Spleen (tissue), 11 donors: ENCODE data around the gene MATN1. TPM values are rescaled to one million over a fixed set of nuclear protein-coding genes. Genes with fewer than 3 reads are reported as not detected.

ENCODE experiments used
- DNase-seq: peaks from one replicate; pipeline ENCODE4 v3.0.0-alpha.2; 2020
- H3K27ac ChIP-seq, 8 donors: fragments of 200-600 bp; sonication (generic) in 7 of 8; 1 replicate in 4 of 8; 2 replicates in 4 of 8; pipeline versions ENCODE4 v1.5.0 to v1.8.0; 2016 to 2021; ENCODE audit warnings: inconsistent platforms in 4 of 8, mild to moderate bottlenecking in 4 of 8, moderate library complexity in 1 of 8
- H3K27me3 ChIP-seq, 7 donors: fragments of 200-600 bp; sonication (generic) in 6 of 7; replicated peaks in 1 of 7; 1 replicate in 4 of 7; 2 replicates in 3 of 7; pipeline versions ENCODE4 v1.5.0 to v1.8.0; 2016 to 2021; ENCODE audit warnings: inconsistent platforms in 3 of 7, mild to moderate bottlenecking in 1 of 7
- H3K36me3 ChIP-seq, 6 donors: fragments of 200-600 bp; sonication (generic) in 5 of 6; 1 replicate in 4 of 6; 2 replicates in 2 of 6; pipeline versions ENCODE4 v1.5.0 to v1.8.0; 2016 to 2021; ENCODE audit warnings: inconsistent platforms in 2 of 6
- H3K4me1 ChIP-seq, 6 donors: fragments of 200-600 bp; sonication (generic) in 5 of 6; 1 replicate in 3 of 6; 2 replicates in 3 of 6; pipeline versions ENCODE4 v1.5.0 to v1.8.0; 2016 to 2021; ENCODE audit warnings: inconsistent platforms in 3 of 6
- H3K4me3 ChIP-seq, 8 donors: fragments of 200-600 bp; sonication (generic) in 7 of 8; 1 replicate in 4 of 8; 2 replicates in 4 of 8; pipeline versions ENCODE4 v1.5.0 to v1.8.0; 2016 to 2021; ENCODE audit warnings: inconsistent platforms in 4 of 8, mild to moderate bottlenecking in 4 of 8, moderate library complexity in 2 of 8
- H3K9me3 ChIP-seq, 8 donors: fragments of 200-600 bp; sonication (generic) in 7 of 8; 1 replicate in 4 of 8; 2 replicates in 4 of 8; pipeline versions ENCODE4 v1.5.0 to v1.8.0; 2016 to 2021; ENCODE audit warnings: inconsistent platforms in 4 of 8
- POLR2A ChIP-seq, 3 donors: fragments of 450-650 bp; IDR thresholded peaks; one replicate each; pipeline ENCODE4 v1.5.1; 2017; ENCODE audit warnings: antibody characterized with exemption in 3 of 3, mild to moderate bottlenecking in 1 of 3
- POLR2AphosphoS5 ChIP-seq, 3 donors: sonication (generic); formaldehyde crosslinking; IDR thresholded peaks; one replicate each; pipeline ENCODE4 v1.5.1; 2017; ENCODE audit warnings: antibody characterized with exemption in 3 of 3
- WGBS, 5 donors: extraction: QIAGEN DNeasy Blood & Tissue Kit in 3 of 5; methylation state at CpG; one replicate each; pipeline versions ENCODE4 v1.1.5 to v1.1.7; 2013 to 2018; 5-methylcytosine and 5-hydroxymethylcytosine counted together
- intact Hi-C: fragments of 100-400 bp; cut with DNase I; formaldehyde crosslinking; loops from one replicate; pipeline ENCODE4 v1.15.0; 2023; ENCODE audit warnings: low total_unique reads
- polyA plus RNA-seq, 3 donors: library from polyadenylated mRNA; stranded (reverse); fragments of 200-250 nt; gene quantifications; one replicate each; pipeline ENCODE4 v1.2.1, GENCODE V29; 2013
- total RNA-seq, 7 donors: library from RNA; depleted of rRNA in 3 of 7; stranded (reverse); fragments of >200 nt in 3 of 7; fragmentation: NEBNext Ultra II Directional in 4 of 7; extraction: Animal tissue kit (Norgen Biotek cat#: 25700) in 4 of 7; gene quantifications; one replicate each; pipeline versions ENCODE4 v1.1.0 to v1.2.1, GENCODE V29; 2016 to 2021
- TF ChIP-seq, protein P1 (sequence below), 11 experiments: fragments of 200-600 bp in 7 of 11; fragments of 450-650 bp in 4 of 11; sonication (generic) in 4 of 11; IDR thresholded peaks in 8 of 11; conservative IDR thresholded peaks in 3 of 11; 1 replicate in 7 of 11; 2 replicates in 4 of 11; pipeline versions ENCODE4 v1.4.0 to v1.8.0; 2016 to 2021; ENCODE audit warnings: antibody characterized with exemption in 11 of 11, inconsistent platforms in 4 of 11, mild to moderate bottlenecking in 1 of 11
- donor health status: healthy with polysubstance abuse.
- donor health status: DM: no; HTN: no; CAD: no; lungs with moderate emphysema.
- donor health status: DM: no; HTN: no; CAD: no.
- donor health status: Bipolar disorder and iron deficiency.
- donor health status: healthy.
- donor health status: DM: no; HTN: no; CAD: no.
- donor health status: DM: yes; HTN: yes; CAD: no.

MATN1 gene
- total and polyA plus RNA-seq, 10 donors, result 0.04 to 1.1 (median 0.54) TPM; not detected in 1

DNA sequence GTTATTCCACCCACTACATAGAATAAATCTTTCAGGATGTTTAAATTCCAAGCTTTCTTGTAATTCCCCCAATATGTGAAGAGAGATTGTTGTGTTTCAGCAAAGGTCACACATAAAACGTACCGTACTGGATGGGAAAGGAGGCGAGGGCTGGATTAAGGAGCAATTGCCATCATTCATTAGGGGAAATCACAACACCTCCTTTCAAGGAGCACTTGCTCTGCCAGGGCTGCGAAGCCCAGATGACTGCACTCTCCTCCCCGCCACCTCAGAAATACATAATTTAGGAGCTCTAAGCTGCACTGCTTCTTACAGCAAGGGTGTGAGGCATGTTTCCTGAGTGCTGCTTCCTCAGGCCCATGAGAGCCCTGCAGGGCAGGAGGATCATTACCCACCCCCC lies 29.6 kb downstream of the MATN1 start:
- WGBS, 5 donors, result 65 to 94% (median 88%) methylated on average over 5 of the region's 5 CpGs
- TF ChIP-seq, protein P1, sequence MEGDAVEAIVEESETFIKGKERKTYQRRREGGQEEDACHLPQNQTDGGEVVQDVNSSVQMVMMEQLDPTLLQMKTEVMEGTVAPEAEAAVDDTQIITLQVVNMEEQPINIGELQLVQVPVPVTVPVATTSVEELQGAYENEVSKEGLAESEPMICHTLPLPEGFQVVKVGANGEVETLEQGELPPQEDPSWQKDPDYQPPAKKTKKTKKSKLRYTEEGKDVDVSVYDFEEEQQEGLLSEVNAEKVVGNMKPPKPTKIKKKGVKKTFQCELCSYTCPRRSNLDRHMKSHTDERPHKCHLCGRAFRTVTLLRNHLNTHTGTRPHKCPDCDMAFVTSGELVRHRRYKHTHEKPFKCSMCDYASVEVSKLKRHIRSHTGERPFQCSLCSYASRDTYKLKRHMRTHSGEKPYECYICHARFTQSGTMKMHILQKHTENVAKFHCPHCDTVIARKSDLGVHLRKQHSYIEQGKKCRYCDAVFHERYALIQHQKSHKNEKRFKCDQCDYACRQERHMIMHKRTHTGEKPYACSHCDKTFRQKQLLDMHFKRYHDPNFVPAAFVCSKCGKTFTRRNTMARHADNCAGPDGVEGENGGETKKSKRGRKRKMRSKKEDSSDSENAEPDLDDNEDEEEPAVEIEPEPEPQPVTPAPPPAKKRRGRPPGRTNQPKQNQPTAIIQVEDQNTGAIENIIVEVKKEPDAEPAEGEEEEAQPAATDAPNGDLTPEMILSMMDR (IDR thresholded peaks at IDR 0.05 in 8 of 11, conservative IDR thresholded peaks at IDR 0.05 in 3 of 11), result no peak
- TF ChIP-seq POLR2A (IDR thresholded peaks at IDR 0.05), result no peak
- no peak for TF ChIP-seq POLR2AphosphoS5 (IDR thresholded peaks at IDR 0.05)
- no peaks in the 10 kb centered on the region for H3K9me3 ChIP-seq
- H3K4me1 ChIP-seq, result no peaks in the 10 kb centered on the region
- H3K4me3 ChIP-seq, result no peak overlapping the region
- no peak for DNase-seq
- no peaks in the 10 kb centered on the region for H3K36me3 ChIP-seq
- H3K27ac ChIP-seq, result no peak overlapping the region
- intact Hi-C loops, result no loop called here
- peaks cover 0 to 21% (median 0%) of the 10 kb centered on the region in 7 donors for H3K27me3 ChIP-seq

- intact Hi-C loops, result no loop called here
- DNase-seq, result no peak
- WGBS, 5 donors, result 79 to 91% (median 81%) methylated on average over 3 of the region's 3 CpGs
Observed at GRCh38 chr1:30693366-30693765, 30.0 kb downstream of the MATN1 start.

DNA sequence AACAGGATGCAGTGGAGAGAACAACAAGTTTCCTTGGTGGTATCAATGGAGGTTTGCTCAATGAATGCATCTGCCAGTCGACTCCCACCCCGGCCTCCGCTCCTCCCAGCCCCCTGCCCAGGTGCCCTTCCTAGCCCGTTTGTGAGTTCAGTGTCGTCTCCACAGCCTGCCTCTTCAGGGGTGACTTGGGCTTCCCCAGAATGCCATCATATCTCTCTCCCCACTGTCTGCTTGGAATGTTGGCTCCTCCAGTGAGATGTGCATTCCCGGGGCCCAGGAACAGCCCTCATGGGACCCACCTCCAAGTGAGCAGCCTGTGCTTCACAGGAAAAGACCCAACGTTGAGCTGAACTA lies 30.5 kb downstream of the MATN1 start:
- peaks cover 0 to 22% (median 0%) of the 10 kb centered on the region in 7 donors for H3K27me3 ChIP-seq
- DNase-seq, result no peak
- H3K36me3 ChIP-seq, result no peaks in the 10 kb centered on the region
- H3K4me1 ChIP-seq, result no peaks in the 10 kb centered on the region
- WGBS, 5 donors, result 72 to 82% (median 79%) methylated on average over 7 of the region's 7 CpGs
- no peaks in the 10 kb centered on the region for H3K9me3 ChIP-seq
- intact Hi-C loops, result no loop called here
- H3K27ac ChIP-seq, result no peak overlapping the region
- no peak overlapping the region for H3K4me3 ChIP-seq
- TF ChIP-seq, protein P1 (IDR thresholded peaks at IDR 0.05 in 8 of 11, conservative IDR thresholded peaks at IDR 0.05 in 3 of 11), result no peak
- TF ChIP-seq POLR2AphosphoS5 (IDR thresholded peaks at IDR 0.05) (no peak), POLR2A (IDR thresholded peaks at IDR 0.05) (no peak)

More at GRCh38 chr1:30693366-30693765, 30.0 kb downstream of the MATN1 start:
- Histone ChIP-seq H3K36me3 (no peaks in the 10 kb centered on the region), H3K9me3 (no peaks in the 10 kb centered on the region), H3K27ac (no peak overlapping the region), H3K27me3 (peaks cover 0 to 21% (median 0%) of the 10 kb centered on the region in 7 donors), H3K4me3 (no peak overlapping the region), H3K4me1 (no peaks in the 10 kb centered on the region)
- TF ChIP-seq POLR2A (IDR thresholded peaks at IDR 0.05) (no peak), POLR2AphosphoS5 (IDR thresholded peaks at IDR 0.05) (no peak)
- TF ChIP-seq, protein P1 (IDR thresholded peaks at IDR 0.05 in 8 of 11, conservative IDR thresholded peaks at IDR 0.05 in 3 of 11), result no peak

DNA sequence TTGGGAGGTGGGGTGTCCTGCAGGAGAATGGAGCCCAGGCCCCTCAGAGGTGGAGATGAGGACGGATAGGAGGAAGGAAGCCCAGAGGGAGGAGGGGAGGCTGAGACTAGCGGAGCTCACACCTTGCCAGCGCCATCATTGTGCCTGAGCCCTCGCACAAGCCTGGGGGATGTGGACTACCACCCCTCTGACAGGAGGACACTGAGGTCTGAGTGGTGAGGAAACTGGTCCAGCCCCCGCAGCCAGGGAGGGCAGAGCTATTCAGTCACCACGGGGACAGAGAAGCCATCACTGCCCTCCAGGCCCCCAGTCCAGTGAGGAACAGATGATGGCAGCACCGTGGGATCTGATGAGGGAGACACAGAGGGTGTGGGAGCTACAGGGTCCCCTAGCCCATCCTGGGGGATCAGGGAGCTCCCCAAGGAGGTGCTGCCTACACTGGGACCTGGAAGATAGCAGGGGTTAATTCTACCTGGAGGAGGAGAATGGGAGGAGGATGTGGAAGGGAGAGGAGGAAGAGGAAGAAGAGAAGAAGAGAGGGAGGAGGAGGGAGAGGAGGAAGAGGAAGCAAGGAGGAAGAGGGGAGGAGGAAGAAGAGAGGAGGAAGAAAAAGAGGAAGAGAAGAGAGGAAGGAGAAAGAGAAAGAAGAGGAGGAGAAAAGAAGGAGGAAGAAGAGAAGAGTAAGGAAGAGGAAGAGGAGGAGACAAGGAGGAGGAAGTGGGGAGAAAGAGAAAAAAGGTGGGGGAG lies 31.0 kb downstream of the MATN1 start:
- TF ChIP-seq POLR2AphosphoS5 (IDR thresholded peaks at IDR 0.05), result no peak
- TF ChIP-seq, protein P1 (IDR thresholded peaks at IDR 0.05 in 8 of 11, conservative IDR thresholded peaks at IDR 0.05 in 3 of 11), result no peak
- no peak for TF ChIP-seq POLR2A (IDR thresholded peaks at IDR 0.05)
- Histone ChIP-seq H3K36me3 (no peaks in the 10 kb centered on the region), H3K9me3 (no peaks in the 10 kb centered on the region), H3K27ac (no peak overlapping the region), H3K4me3 (no peak overlapping the region), H3K27me3 (peaks cover 0 to 25% (median 0%) of the 10 kb centered on the region in 7 donors), H3K4me1 (no peaks in the 10 kb centered on the region)
- whole genome bisulfite sequencing, 5 donors, result 62 to 74% (median 63%) methylated on average over 5 to 7 of the region's 7 CpGs
- intact Hi-C loops, result no loop called here
- no peak for DNase-seq
